Activated CD8-positive, alpha-beta memory T cell treated with anti-CD3 and anti-CD28 coated beads for 36 hours (primary cell): Measurements from ENCODE around the gene ERBIN. TPM values are rescaled to one million over a fixed set of nuclear protein-coding genes. Genes with fewer than 3 reads are reported as not detected.
"Not testable (repeated sequence)": the region's sequence is repeated elsewhere in the genome, so short reads cannot be mapped to it uniquely, and the experiment has no call there.

Source experiments
- CTCF ChIA-PET: fragments of 350-600 bp; sonication (Branson Sonifier 250); formaldehyde crosslinking; loops from one replicate; lab custom pipeline; 2021; ENCODE audit warnings: antibody characterized with exemption; lab: Charles Lee
- POLR2A ChIA-PET: fragments of 350-600 bp; sonication (Branson Sonifier 250); formaldehyde crosslinking; loops from one replicate; lab custom pipeline; 2021; ENCODE audit warnings: antibody characterized with exemption; lab: Charles Lee
- total RNA-seq, 2 experiments: library from RNA; stranded (reverse); gene quantifications; one replicate each; pipeline ENCODE4 v1.2.3, GENCODE V29; 2021

The ERBIN gene
- total RNA-seq, 2 experiments from 2014 or later: 33.8 to 35.8 TPM

GRCh38 chr5:65987982-65988381, 61.6 kb downstream of the ERBIN start:
- ChIA-PET POLR2A (no interaction called here), CTCF (no interaction called here)

GRCh38 chr5:65989158-65989557, 62.8 kb downstream of the ERBIN start:
- CTCF ChIA-PET: no interaction called here
- POLR2A ChIA-PET: no interaction called here

- ChIA-PET POLR2A (no interaction called here), CTCF (no interaction called here)
Observed at GRCh38 chr5:65992630-65993029, 66.3 kb downstream of the ERBIN start.

- ChIA-PET POLR2A (no interaction called here), CTCF (no interaction called here)
Observed at GRCh38 chr5:65994117-65994786, 67.9 kb downstream of the ERBIN start.

GRCh38 chr5:65999061-65999723, 72.8 kb downstream of the ERBIN start:
- ChIA-PET POLR2A (interaction anchor here (0.5 kb wide), 1 partner anchor 73 kb away, joined by 4 read pairs; the partner anchor contains the start of gene ERBIN), CTCF (no interaction called here)

GRCh38 chr5:66001952-66002351, 75.6 kb downstream of the ERBIN start:
- CTCF ChIA-PET: no interaction called here
- POLR2A ChIA-PET: no interaction called here

GRCh38 chr5:66002415-66002814, 76.0 kb downstream of the ERBIN start:
- CTCF ChIA-PET: no interaction called here

GRCh38 chr5:66004216-66004615, 77.8 kb downstream of the ERBIN start:
- ChIA-PET CTCF (no interaction called here), POLR2A (no interaction called here)

More at GRCh38 chr5:66002415-66002814, 76.0 kb downstream of the ERBIN start:
- POLR2A ChIA-PET: interaction anchor here (1.2 kb wide), 1 partner anchor 281 kb away, joined by 3 read pairs; no protein-coding TSS in a partner anchor

- POLR2A ChIA-PET: no interaction called here
- CTCF ChIA-PET: no interaction called here
Observed at GRCh38 chr5:66009277-66009676, 82.9 kb downstream of the ERBIN start.

- ChIA-PET POLR2A (no interaction called here), CTCF (no interaction called here)
Observed at GRCh38 chr5:66010476-66010875, 84.1 kb downstream of the ERBIN start.

GRCh38 chr5:66012271-66012670, 85.9 kb downstream of the ERBIN start:
- ChIA-PET POLR2A (no interaction called here), CTCF (no interaction called here)

GRCh38 chr5:66013397-66013796, 87.0 kb downstream of the ERBIN start:
- CTCF ChIA-PET: no interaction called here
- POLR2A ChIA-PET: no interaction called here

- POLR2A ChIA-PET: no interaction called here
Observed at GRCh38 chr5:66013906-66014305, 87.5 kb downstream of the ERBIN start.

GRCh38 chr5:66015196-66015960, 89.0 kb downstream of the ERBIN start:
- ChIA-PET CTCF (interaction anchor here (0.7 kb wide), 1 partner anchor 129 kb away, joined by 3 read pairs; the partner anchor contains the start of gene SREK1), POLR2A (no interaction called here)

More at GRCh38 chr5:66013906-66014305, 87.5 kb downstream of the ERBIN start:
- CTCF ChIA-PET: no interaction called here

- ChIA-PET CTCF (no interaction called here), POLR2A (no interaction called here)
Observed at GRCh38 chr5:66021585-66021984, 95.2 kb downstream of the ERBIN start.

- ChIA-PET CTCF (no interaction called here), POLR2A (no interaction called here)
Observed at GRCh38 chr5:66039296-66039695, 112.9 kb downstream of the ERBIN start.

- ChIA-PET CTCF (no interaction called here), POLR2A (no interaction called here)
Observed at GRCh38 chr5:66039701-66040100, 113.3 kb downstream of the ERBIN start.

- CTCF ChIA-PET: no interaction called here
Observed at GRCh38 chr5:66041627-66042026, 115.3 kb downstream of the ERBIN start.

GRCh38 chr5:66057239-66057638, 130.9 kb downstream of the ERBIN start:
- POLR2A ChIA-PET: no interaction called here
- CTCF ChIA-PET: no interaction called here

More at GRCh38 chr5:66041627-66042026, 115.3 kb downstream of the ERBIN start:
- POLR2A ChIA-PET: no interaction called here

GRCh38 chr5:66061320-66061719, 134.9 kb downstream of the ERBIN start:
- POLR2A ChIA-PET, CTCF ChIA-PET: not testable (repeated sequence)
